Measurements from ENCODE around the gene PTPN3.
A peak's percentile ranks its signal among the peaks of the same experiment; 100 is the strongest.

PTPN3 gene

DNA sequence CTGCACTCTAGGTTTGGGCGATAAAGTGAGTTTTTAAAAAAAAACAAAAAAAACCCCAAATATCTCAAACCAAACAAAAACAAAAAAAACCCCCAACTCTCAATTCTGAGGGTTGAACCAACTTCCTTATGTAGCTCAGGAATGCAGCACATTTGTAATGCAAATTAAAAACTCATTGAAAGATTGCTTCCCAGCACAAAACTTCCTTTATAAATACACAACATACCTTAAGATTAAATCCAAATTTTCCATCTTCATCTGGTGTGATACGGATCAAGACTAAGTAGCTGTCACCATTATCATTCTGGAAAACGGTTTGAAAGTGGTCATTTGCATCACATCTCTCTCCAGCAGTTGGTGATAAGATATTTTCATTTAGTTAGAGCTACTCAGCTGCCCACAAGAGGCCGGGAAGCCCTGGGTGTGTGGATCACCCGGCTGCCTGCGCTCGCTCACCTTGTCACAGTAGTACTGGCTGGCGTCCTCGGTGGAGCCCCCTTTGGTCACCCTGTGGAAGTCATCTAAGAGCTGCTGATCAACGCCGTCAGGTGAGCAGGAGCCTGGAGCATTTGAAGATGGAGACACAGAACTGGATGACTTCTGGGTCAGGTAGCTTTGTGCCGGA lies 88.2 kb downstream of the PTPN3 start:
- DNase-seq (ENCODE audit: extremely low spot score, insufficient read length, low read depth), result no peak
- FAIRE-seq, result no peak

DNA sequence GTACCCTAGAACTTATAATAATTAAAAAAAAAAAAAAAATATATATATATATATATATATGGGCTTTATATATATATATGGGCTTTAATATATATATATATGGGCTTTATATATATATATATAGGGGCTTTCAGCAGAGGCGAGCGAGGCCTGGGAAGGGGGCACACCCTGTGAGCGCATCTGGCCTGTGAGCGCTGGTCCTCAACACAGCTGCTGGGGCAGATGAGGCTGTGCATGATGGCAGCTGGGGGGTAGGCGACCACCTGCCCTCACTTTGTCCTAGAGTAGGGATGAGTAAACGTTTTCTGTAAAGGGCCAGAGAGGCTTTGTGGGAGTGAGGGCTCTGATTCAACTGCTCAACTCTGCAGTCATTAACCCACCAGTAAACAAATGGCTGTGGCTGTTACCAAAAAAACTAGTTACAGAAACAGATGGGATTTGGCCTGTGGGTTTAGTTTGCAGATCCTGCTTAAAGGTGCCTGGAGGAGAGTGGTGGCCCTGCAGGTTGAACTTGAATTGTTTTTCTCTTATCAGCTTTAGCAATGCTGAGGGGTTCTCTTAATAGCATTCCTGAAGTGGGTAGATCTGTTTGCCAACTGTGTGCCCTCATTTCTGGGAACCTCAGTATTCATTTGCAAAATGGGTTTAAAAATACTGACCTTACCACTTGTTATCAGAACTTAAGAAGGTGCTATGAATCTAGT lies 89.2 kb downstream of the PTPN3 start:
- DNase-seq (ENCODE audit: extremely low spot score, insufficient read length, low read depth) (no peak), FAIRE-seq (no peak)

DNA sequence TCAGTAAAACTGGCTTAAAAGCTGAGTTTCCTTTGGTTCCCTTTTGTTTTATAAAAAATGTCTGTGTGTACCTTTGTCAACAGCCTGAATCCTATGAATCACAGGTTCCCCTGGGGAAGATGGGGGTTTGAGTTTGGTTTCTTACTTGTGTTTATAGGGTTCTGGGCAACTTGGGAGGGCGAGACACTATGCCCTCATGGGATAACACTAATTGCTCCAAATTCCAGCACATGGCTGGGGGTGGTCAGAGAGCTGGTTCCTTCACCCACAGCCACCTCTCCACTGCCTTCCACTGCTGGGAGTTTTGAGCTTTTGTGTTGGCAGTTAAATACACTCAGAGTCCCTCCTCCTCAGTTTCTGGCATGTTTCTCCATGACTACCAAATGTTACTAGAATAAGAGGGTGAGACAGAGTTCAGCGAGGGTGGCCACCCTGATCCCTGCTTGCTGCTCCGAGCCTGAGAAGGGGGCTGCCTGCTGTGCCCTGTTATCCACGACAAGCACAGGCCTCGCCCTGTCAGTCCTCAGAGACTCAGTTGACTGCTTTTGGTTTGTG lies 94.3 kb downstream of the PTPN3 start:
- FAIRE-seq, result no peak
- no peak for DNase-seq (ENCODE audit: extremely low spot score, insufficient read length, low read depth)

DNA sequence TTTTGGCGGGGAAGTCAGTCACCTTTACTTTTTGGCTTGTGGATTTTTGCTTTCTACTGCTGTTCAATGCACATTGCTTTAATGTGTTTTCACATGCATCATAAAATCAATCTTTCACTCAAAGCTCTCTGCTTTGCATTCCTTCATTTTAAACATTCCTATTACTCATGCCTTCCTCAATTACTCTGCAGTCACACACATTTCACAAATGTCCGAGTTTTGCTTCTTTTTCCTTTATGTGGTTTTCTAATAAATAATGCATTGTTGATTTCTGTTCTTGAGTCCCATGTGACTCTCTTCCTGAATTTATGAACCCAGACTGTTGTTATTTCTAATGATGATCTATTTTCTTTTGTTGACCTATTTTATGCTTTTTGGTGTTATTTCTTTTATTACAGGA lies 95.0 kb downstream of the PTPN3 start:
- FAIRE-seq (no peak), DNase-seq (ENCODE audit: extremely low spot score, insufficient read length, low read depth) (no peak)

DNA sequence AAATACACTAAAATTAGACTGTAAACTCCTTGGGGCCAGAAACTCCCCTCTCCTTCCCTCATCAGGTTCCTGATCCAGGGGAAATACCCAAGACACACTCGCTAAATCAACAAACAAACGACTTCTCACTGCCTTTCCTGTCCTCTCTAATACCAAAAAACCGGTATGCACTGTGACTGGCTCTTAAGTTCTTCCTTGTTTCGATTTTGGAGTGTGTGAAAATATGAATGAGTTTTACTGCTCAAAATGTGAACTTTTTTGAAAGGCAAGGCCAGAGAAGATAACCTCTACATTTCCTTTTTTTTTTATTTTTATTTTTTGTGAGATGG lies 96.2 kb downstream of the PTPN3 start:
- FAIRE-seq, result peak; percentile 82
- DNase-seq (ENCODE audit: extremely low spot score, insufficient read length, low read depth), result no peak

DNA sequence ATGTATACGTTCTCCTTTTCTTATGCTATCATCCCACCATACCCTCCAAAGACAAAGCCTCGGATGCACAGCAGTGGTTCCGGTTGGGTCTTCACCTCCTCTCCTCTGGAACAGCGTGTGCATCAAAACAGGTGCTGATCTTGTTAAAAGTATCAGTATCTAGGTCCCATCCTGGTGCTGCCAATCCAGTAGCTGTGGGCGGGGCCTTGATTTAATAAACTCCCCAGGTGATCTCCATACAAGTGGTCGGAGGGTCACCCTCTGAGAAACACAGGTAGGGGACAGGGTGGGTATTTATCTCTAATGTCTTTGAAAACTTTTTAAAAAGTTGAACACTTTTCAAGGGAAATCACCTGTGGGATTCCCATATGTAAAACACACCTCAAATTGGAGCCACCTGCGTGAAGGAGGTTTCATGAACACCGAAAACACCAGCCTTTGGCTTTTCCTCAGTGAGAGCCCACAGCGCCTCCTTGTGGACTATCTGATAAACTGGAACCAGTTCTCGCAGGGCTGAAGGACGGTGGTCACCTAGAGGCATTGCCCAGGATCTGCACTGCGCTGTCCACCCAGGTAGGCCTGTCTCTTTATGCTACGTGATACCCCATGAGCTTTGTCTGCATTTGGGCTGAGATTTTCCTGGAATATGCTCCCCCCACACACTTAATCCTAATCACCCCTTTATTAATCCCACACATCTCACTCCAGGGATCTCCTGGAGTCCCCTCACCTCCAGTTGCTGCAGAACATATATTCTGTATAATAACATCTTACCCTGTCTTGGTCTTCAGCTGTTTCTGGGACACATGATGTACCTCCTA lies 96.7 kb downstream of the PTPN3 start:
- DNase-seq (ENCODE audit: extremely low spot score, insufficient read length, low read depth) (peak; percentile 43), FAIRE-seq (peak; percentile 92)

DNA sequence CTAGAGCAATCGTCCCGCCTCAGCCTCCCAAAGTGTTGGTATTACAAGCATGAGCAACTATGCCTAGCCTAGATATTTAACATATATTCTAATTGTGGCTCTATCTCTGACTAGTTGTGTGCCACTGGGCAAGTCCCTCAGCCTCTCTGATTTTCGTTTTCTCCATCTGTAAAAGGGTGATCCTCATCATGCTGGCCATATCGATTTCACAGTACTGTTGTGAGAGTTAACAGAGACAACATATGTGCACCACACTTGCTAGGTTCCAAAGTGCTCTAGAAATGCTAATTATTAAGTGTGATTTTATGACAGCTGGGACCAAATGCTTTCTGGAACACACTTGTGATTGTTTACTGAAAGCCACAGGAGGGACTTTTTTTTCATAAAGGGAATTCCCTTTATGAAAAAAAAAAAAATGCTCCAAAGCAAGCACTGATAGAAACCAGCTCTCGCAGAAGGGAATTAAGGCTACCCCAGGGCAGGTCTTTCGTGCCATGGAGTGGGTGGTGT lies 98.8 kb downstream of the PTPN3 start:
- FAIRE-seq (peak; percentile 82), DNase-seq (ENCODE audit: extremely low spot score, insufficient read length, low read depth) (peak; percentile 33)

DNA sequence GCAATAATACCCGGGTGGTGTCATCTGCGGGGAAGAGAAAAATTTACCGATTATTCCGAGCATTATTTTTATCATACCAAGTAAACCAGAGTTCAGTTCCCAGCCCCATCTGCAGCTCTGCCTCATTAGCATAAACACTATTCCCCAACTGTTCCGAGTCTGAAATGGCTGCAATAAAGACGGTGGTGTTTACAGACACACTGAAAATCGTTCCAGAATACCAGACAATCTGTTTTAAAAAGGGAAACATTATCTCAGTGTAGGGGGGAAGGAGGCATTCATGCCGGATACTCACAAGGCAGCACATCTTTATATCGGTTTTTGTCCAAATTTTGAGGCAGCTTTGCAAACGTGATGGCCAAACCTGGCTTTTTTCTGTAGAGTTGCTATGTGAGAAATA lies 106.9 kb downstream of the PTPN3 start:
- FAIRE-seq (no peak), DNase-seq (ENCODE audit: extremely low spot score, insufficient read length, low read depth) (no peak)

DNA sequence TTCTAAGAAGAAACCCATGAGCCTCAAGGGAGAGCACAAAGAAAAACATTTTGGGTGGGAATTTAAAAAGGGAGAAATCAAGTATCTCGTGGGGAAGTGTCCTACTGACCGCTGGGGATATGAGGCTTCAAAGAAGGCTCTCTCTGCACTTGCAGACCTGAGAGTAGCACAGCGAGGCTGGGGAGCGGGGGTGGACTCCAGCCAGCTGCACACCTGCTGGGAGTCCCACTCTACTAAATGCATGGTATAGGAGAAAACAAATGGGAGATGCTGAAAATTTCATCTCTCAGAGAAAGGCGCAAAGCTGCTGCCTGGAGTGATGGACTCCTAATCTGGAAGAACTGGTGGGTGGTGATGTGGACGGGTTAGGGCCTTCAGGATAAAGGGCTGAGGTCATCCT lies 110.3 kb downstream of the PTPN3 start:
- DNase-seq (ENCODE audit: extremely low spot score, insufficient read length, low read depth) (no peak), FAIRE-seq (no peak)

DNA sequence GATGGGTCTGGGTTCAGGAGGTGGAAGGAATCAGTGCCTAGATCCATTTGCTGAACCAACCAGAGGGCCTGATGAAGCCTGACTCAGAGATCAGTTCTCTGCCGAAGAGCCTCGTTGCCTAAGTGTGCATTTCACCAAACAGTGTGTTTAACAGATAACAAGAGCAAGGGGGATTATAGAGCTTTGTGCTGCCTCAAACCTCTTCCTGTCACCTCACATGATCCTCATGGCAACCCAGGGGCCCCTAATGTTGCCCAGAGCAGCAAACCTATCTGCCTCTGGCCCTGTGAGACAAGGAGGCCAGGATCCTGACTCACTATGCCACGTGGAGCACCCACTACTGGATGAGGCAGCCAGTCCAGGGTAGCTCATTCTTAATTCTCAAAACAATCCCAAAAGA lies 110.9 kb downstream of the PTPN3 start:
- FAIRE-seq (no peak), DNase-seq (ENCODE audit: extremely low spot score, insufficient read length, low read depth) (no peak)

DNA sequence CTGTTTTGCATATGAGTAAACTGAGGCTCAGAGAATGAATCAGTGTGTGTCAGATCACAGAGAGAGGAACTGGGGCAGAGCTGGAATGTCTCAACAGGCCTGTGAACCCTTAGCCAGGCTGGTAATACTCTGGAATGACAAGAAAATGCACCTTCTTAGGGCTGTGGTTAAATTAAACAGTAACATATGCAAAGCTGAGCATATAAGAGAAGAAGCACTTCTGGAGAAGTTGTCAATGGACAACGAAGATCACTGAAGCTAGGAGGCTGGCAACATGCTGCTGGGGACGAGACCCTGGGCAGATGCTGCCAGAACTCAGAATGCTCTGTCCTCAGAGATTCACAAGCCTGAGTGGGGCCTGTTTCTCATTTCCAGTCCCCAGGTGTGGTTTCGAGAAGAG lies 112.6 kb downstream of the PTPN3 start:
- DNase-seq (ENCODE audit: extremely low spot score, insufficient read length, low read depth) (no peak), FAIRE-seq (no peak)

DNA sequence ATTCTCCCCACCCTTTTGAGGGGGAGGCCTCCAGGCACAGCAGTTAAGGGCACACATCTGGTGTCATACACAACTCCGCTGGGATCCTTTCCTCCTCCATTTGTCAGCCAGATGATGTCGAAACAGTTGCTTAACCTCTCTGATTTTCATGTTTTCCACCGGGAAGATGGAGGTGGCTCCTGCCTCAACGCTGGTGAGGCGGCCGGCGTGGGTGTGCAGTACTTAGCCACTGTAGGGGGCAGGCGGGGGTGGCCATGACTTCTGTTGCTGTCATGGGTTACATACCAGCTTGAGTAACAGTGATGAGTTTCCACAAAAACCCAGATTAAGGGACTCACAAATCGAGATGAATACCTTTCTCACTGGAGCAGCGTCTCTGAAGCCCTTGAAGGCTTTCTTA lies 114.2 kb downstream of the PTPN3 start:
- FAIRE-seq, result no peak
- DNase-seq (ENCODE audit: extremely low spot score, insufficient read length, low read depth), result no peak

DNA sequence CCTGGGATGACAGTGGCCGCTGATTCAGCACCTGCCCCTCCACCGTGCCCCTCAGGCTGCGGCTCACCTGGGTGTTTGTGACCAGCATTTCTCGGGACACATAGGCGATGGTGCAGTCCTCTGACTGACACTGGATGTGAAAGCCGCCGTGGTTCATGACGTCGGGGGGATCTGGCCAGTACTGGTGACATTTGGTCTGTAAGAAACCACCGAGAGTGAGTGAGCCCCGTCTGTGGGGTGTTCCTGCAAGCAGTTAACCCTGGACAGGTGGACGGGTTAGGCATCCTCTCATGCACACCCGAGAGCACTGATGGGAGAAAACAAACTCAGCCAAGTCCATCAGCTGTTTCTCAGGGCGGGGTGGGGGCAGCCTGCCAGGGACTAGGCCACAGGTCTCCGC lies 114.8 kb downstream of the PTPN3 start:
- DNase-seq (ENCODE audit: extremely low spot score, insufficient read length, low read depth), result no peak
- no peak for FAIRE-seq

DNA sequence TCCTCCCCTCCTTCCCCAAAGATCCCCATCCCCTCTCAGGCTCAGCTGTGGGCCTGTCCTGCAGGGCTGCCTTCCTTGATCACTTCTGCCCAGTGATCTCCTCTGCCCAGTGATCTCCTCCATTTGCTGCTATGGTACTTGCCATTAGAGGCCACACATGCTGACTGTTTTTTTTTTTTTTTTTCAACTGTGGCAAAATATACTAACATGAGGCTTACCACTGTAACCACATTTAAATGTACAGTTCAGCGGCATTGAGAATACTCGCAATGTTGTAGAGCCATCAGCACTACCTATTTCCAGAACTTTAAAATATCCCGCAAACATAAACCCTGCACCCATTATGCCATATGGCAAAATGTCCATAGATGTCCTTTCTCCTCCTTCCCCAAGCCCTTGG lies 115.5 kb downstream of the PTPN3 start:
- no peak for DNase-seq (ENCODE audit: extremely low spot score, insufficient read length, low read depth)
- FAIRE-seq, result peak; percentile 50

DNA sequence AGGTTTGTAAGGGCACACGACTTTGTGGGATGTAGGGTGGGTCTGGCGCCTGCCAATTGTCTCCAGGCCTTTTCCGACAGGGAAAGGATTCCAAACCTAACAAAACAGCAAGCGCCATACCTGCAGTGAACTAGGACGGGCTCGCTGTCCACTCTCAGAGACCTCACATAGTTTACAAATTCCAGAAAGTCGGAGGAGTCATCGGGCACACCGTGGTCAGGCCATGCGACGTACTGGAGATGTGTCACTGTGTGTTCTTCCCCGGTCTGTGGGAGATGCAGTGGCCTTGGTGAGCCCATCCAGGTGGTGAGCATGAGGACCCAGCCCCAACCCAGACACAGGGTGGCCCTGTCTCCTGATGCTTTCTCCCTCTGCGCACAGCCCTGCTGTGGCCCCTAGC lies 115.9 kb downstream of the PTPN3 start:
- DNase-seq (ENCODE audit: extremely low spot score, insufficient read length, low read depth) (no peak), FAIRE-seq (no peak)

DNA sequence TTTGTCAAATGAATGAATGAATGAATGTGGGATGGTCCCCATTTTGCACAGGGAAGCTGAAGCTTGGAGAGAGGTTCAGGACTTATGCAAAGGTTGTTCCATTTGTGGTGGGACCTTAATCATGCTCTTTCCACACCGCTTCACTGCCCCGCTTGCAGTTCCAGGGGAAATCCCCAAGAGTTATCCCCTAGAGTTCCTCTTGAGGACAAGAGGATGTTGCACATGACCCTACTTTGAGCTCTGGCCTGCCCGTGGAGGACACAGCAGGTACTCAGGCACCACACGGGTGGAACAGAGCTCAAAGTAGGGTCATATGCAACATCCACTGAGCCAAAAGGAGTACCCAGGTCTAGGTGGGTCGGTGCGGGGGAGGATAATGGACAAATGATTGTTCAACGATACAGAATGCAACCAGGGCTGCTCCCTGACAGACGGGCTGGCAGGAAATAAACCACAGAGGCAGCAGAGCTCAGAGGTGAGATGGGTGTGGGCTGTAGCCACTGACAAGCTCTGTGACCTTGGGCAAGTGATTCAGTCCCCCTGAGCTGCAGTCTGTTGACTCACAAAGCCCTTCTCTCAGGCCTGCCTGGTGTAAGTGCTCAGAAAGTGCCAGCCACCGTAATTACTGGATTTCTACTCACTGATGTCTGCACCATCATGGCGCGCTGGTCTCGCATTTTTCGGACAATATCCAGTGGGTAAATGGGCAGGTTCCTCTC lies 116.9 kb downstream of the PTPN3 start:
- DNase-seq (ENCODE audit: extremely low spot score, insufficient read length, low read depth) (peak; percentile 35), FAIRE-seq (peak; percentile 93)

DNA sequence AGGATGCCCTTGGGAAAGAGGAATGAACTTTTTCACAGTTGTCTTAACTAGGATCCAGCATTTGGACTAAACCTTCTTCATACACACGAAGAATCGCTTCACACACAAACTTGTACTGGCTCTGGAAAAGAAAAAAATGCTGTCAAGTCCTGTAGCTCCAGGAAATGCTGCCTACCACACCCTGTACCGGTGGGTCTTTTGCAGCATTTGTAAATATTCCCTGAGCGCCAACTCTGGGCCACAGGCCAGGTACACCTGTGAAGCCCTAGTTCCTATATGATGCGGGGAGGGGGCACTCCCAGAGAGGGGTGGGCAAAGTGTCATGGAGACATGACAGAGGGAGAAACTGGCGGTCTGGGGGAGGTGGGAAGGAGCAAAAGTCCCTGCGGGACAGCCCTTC lies 118.6 kb downstream of the PTPN3 start:
- DNase-seq (ENCODE audit: extremely low spot score, insufficient read length, low read depth), result no peak
- no peak for FAIRE-seq

DNA sequence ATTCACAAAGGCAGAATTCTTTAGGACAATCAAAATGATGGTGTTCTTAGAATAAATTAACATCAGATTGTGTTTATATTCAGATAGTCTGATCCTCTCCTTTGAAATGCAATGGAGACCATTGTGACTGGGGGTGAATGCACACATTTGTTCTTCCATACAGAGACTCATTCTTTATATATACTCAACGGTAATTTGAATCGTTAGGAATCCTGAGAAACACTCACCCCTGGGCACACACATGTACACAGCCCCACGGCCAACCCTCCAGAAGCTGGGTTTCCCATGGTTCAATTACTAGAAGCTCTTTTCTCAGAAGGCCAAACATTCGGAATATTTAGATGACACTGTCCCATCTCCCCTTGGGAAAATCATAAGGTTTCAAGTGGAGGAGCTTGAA lies 119.8 kb downstream of the PTPN3 start:
- DNase-seq (ENCODE audit: extremely low spot score, insufficient read length, low read depth) (no peak), FAIRE-seq (no peak)

DNA sequence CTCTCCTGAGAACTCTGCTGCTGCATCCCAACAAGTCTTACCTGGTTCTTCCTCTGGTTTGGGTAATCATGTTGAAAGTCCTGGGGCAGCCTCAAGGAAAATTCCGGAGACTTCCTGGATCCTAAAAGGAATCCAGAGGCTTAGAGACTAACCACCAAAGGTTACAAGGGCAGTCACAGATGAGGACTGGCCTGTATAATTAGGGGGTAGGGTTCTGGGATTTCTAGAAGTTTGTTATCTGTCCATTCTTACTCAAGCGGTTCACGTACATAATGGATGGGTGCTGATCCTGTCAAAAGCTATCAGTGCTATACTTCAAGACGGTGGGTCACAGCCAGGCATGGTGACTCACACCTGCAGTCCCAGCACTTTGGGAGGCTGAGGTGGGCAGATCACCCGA lies 125.9 kb downstream of the PTPN3 start:
- FAIRE-seq, result no peak
- no peak for DNase-seq (ENCODE audit: extremely low spot score, insufficient read length, low read depth)

DNA sequence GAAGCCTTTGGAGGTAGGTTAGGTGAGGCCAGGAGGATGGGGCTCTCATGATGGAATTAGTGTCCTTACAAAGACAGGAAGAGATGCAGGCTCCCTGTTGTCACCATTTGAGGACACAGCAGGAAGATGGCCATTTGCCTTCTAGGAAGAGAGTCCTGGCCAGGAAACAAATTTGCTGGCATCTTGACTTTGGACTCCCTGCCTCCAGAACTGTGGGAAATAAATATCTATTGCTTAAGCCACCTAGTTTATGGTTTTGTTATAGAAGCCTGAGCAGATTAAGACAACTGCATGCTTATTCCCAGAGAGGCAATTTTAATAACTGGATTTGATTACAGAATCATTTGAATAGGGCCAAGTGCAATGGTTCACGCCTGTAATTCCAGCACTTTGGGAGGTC lies 126.7 kb downstream of the PTPN3 start:
- no peak for DNase-seq (ENCODE audit: extremely low spot score, insufficient read length, low read depth)

More for the DNA sequence above, 126.7 kb downstream of the PTPN3 start:
- FAIRE-seq, result no peak
